Transverse colon (tissue), 4 donors: ENCODE measurements around the gene ZBTB39.

Experiments used
- CTCF ChIP-seq, 5 experiments: fragments of 200-600 bp in 3 of 5; fragments of 450-650 bp in 2 of 5; sonication (generic) in 3 of 5; IDR thresholded peaks; 1 replicate in 2 of 5; 2 replicates in 3 of 5; pipeline ENCODE4 v1.5.1; 2016 to 2017; ENCODE audit warnings: antibody characterized with exemption in 5 of 5, inconsistent platforms in 3 of 5, mild to moderate bottlenecking in 2 of 5, moderate library complexity in 1 of 5
- POLR2A ChIP-seq: fragments of 450-650 bp; IDR thresholded peaks from one replicate; pipeline ENCODE4 v1.6.1; 2016; ENCODE audit warnings: antibody characterized with exemption, mild to moderate bottlenecking, moderate library complexity
- POLR2AphosphoS5 ChIP-seq, 3 donors: sonication (generic); formaldehyde crosslinking; IDR thresholded peaks; one replicate each; pipeline ENCODE4 v1.6.1; 2016; ENCODE audit warnings: antibody characterized with exemption in 3 of 3

GRCh38 chr12:56957229-56958052 is 48.9 kb downstream of the ZBTB39 start, which contains the start of gene RDH16:
- TF ChIP-seq CTCF (IDR thresholded peaks at IDR 0.05) (no peak), POLR2AphosphoS5 (IDR thresholded peaks at IDR 0.05) (no peak), POLR2A (no peak)
